Activated naive CD8-positive, alpha-beta T cell treated with anti-CD3 and anti-CD28 coated beads, Interleukin-2, amount 50 U/mL, for 16 hours (primary cell): ENCODE data around the gene CNBD2.
"Not testable (repeated sequence)": the region's sequence is repeated elsewhere in the genome, so short reads cannot be mapped to it uniquely, and the experiment has no call there.

Experiments
- DNase-seq: peaks from one replicate; pipeline ENCODE4 v3.0.0-alpha.2; 2020; ENCODE audit warnings: low read depth, low spot score

The CNBD2 gene

GRCh38 chr20:36061754-36062153 lies 93.4 kb downstream of the CNBD2 start:
- no peak for DNase-seq

GRCh38 chr20:36062799-36063198 lies 94.4 kb downstream of the CNBD2 start:
- DNase-seq = no peak

DNA sequence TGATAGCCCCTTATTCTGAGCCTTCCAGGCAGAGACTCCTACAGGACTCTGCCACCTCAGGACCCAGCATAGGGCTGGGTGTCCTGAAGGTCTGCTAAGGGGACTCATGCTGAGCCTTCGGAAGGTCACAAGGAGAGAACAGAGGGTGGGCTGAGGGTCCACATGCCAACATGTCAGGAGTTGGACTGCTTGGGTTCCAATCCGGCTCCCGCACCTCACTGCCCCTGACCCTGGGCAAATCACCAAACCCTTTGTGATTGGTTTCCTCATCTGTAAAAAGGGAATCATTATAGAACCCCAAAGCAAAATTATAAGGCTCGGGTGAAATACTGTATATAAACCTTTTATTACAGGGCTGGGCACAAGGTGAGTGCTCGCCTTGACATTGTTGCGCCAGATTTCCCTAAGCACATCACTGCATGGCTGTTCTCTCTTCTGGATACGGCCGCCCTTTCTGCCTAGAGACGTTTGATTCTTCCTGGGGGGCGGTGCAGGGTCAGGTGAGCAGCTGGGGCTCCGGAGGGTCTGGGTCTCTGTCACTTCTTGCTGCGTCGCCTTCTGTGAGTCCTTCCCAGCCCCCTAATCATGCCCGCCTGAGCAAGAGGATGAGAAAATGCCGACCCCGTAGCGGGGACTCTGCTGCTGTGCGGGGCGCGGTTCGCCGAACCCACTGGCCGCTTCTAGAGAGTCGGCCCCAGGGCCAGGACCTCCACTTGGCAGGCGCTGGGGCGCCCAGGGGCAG lies 95.7 kb downstream of the CNBD2 start:
- no peak for DNase-seq

DNA sequence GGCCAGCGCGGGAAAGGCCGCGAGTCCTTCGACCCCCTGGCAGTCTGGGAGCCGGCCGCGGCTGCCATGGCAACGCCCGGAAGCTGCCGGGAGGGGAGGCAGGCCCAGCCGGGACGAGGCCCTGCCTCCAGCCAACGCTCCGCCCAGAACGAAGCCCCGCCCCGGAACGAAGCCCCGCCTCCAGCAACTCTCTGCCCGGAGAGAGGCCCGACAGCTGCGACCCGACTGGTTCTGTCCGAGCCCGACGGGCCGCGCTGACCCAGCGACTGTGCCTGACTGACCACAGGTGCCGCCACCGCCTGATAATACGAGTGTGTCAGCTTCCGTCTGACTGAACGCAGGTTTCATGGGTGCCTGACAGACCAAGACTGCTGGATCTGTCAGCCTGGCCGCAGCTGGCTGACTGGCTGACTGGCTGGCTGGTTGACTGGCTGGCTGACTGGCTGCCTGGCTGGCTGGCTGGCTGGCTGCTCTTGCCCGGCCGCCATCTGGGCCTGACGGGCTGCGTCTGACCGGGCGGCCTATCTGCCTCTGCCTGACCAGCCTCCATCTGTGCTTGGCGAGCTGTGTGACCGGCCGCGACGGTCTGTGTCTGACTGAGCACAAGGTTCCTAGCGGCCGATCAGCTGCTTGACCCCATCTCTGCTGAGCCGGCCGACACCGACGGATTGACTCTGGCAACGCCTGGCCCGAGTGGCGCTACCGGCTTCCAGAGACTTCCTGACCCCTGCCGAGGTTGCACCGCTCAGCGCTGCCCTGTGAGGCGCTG lies 96.5 kb downstream of the CNBD2 start:
- DNase-seq = peak; percentile 83

DNA sequence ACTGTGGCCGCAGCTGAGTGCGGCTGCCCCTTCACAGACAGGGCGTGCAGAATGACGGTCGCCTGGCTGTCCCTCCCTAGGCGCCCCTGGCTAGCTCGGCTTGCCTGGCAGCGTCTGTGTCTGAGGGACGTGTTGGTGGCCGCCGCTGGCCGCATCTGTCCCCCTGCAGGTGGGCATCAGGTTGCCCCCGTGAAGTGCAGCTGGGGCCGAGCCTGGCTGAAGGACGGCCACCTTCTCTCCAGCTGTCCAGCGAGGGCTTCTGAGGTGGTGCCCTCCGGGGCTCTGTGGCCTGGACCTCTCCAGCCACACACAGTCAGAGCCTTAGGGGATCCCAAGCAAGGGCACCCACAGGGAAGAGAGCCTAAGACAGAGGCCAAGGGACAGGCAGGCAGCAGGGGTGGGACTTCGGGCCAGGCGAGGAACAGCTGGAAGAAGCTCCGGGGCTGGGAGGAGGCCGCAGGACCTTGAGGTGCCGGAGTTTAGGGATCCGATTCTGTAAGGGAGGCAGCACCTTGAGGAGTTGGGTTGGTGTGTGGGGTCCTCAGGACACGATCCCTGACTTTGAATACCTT lies 97.1 kb downstream of the CNBD2 start:
- DNase-seq = no peak

GRCh38 chr20:36066777-36067176 lies 98.4 kb downstream of the CNBD2 start:
- DNase-seq = no peak

DNA sequence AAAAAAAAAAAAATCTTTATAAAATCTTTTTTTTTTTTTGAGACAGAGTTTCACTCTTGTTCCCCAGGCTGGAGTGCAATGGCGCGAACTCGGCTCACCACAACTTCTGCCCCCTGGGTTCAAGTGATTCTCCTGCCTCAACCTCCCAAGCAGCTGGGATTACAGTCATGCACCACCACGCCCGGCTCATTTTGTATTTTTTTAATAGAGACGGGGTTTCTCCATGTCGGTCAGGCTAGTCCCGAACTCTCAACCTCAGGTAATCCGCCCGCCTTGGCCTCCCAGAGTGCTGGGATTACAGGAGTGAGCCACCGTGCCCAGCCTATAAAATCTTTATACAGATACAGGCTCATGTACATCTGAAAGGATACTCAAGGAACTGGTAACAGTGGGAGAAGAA lies 100.1 kb downstream of the CNBD2 start:
- not testable (repeated sequence) for DNase-seq

DNA sequence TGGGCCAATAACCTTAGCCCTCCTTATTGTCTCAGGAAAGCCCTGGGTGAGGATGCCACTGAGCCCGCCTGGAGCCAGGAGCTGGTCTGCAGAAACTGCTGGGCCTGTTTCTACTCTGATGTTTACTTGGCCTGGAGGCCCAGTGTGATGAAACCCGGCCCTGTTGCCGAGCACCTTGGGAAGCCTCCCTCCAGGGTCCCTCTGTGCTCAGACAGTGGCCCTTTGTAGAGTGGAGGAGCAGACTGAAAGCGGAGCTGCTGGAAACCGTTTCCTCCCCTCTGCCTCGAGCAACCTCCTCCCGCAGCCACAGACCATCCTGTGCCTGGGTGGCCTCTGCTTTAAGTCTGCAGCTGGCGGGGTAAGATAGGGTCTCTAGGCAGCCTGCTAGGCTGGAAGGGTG lies 102.1 kb downstream of the CNBD2 start:
- DNase-seq = no peak

GRCh38 chr20:36071848-36072247 lies 103.5 kb downstream of the CNBD2 start:
- DNase-seq = no peak

- DNase-seq = no peak
Measured at GRCh38 chr20:36074983-36075382, 106.6 kb downstream of the CNBD2 start.

DNA sequence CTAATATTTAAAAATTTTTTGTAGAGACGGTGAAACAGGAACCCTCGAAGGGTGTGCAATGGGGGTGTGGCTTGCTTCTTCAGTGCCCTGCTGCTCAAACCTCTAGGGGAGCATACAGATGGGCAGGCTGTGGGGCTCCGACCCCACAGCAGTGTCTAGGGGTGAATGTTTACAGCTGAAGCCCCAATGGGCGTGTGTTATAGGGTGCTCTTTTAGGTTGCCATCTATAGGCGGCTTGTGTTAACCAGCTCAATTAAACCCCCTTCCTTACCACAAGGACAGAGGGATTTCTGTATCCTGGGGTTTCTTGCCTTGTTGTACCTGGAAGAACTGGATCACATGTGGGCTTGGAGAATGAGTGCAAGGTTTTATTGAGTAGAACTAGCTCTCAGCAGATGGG lies 109.4 kb downstream of the CNBD2 start:
- not testable (repeated sequence) for DNase-seq

DNA sequence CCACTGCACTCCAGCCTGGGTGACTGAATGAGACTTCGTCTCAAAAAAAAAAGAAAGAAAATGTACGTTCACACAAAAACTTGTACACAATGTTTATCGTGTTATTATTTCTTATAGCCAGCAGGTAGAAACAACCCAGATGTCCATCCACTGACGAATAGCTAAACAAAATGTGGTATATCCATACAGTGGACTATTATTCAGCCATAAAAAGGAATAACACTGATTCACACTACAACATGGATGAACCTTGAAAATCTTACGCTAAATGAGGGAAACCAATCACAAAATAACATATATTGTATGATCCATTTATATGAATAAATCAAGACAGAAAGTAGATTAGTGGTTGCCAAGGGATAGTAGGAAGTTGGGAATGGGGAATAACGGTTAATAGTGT lies 111.1 kb downstream of the CNBD2 start:
- no peak for DNase-seq

- DNase-seq = not testable (repeated sequence)
Measured at GRCh38 chr20:36079984-36080383, 111.6 kb downstream of the CNBD2 start.
